PFSK-1 (cell line): ENCODE data around the gene MOB1A.

Experiments used
- POLR2AphosphoS5 ChIP-seq: IDR thresholded peaks from 2 replicates; pipeline ENCODE4 v1.6.1; 2012; ENCODE audit warnings: low read depth, mild to moderate bottlenecking, control low read depth, low read length, moderate library complexity
- TAF1 ChIP-seq: IDR thresholded peaks from 2 replicates; pipeline ENCODE4 v1.6.1; 2012; ENCODE audit warnings: low read length, control low read depth, borderline replicate concordance; ENCODE audit not compliant: insufficient read depth

DNA sequence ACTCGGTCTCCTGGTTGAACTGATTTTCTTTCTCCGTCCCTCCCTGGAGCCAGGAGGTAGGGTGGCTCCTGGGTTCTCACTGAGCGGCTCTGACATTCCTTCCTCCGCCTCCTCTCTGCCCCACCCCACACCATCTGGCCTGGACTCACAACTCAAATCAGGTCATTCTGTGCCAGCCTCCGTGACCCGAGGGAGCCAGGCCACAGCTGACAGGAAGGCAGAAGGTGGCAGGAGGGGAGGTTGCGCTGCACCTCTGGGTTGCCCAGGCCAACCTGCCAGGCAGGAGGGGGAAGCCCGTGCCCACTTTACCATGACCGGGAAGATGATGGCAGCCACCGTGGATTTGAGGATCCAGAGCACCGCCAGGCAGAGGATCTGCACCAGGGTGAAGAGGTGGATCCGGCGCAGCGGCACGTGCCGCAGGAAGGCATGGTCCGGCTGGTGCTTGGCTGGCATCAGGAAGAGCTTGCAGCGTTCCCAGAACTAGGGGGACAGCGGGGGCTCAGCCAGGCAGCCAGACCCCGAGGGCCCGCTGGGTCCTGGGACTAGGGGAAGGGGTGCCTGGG lies 48.1 kb upstream of the MOB1A start:
- TF ChIP-seq POLR2AphosphoS5 (no peak), TAF1 (no peak)
